NCI-H146 treated with DMSO at 0.1 percent for 48 hours (cell line): ENCODE results near the gene CLPSL2.
A peak's percentile ranks its signal among the peaks of the same experiment; 100 is the strongest.
"Not testable (repeated sequence)": the region's sequence is repeated elsewhere in the genome, so short reads cannot be mapped to it uniquely, and the experiment has no call there.

Experiments
- DNase-seq: peaks from one replicate; lab custom pipeline; 2025; ENCODE audit not compliant: unreplicated experiment; lab: John Stamatoyannopoulos, UW

Gene CLPSL2

GRCh38 chr6:35776364-35777215 lies at the start of gene CLPSL2:
Gene CLPSL2 (plus strand): TSS chr6:35776598. CDS start chr6:35776619, 21 bp downstream.
- DNase-seq: peak; percentile 39

GRCh38 chr6:35727231-35727934 lies 49.0 kb upstream of the CLPSL2 start:
- DNase-seq: peak; percentile 26

GRCh38 chr6:35727935-35728682 lies 48.3 kb upstream of the CLPSL2 start:
- DNase-seq: peak; percentile 57

- no peak for DNase-seq
These were observed 47.4 kb upstream of the CLPSL2 start for GRCh38 chr6:35728683-35729678.

- DNase-seq: no peak
These were observed 46.7 kb upstream of the CLPSL2 start for GRCh38 chr6:35729722-35730121.

GRCh38 chr6:35730745-35731413 lies 45.5 kb upstream of the CLPSL2 start:
- DNase-seq: no peak

- peak; percentile 73 for DNase-seq
These were observed 45.0 kb upstream of the CLPSL2 start for GRCh38 chr6:35731414-35731735.

- peak; percentile 43 for DNase-seq
These were observed 44.5 kb upstream of the CLPSL2 start for GRCh38 chr6:35731736-35732532.

- DNase-seq: no peak
These were observed 42.8 kb upstream of the CLPSL2 start for GRCh38 chr6:35733633-35734032.

- not testable (repeated sequence) for DNase-seq
These were observed 42.1 kb upstream of the CLPSL2 start for GRCh38 chr6:35734319-35734718.

- no peak for DNase-seq
These were observed 40.9 kb upstream of the CLPSL2 start for GRCh38 chr6:35735452-35735851.

- no peak for DNase-seq
These were observed 40.0 kb upstream of the CLPSL2 start for GRCh38 chr6:35736253-35736894.

GRCh38 chr6:35736982-35737412 lies 39.4 kb upstream of the CLPSL2 start, which contains the start of gene ARMC12:
Gene ARMC12 (plus strand): TSS chr6:35737032. CDS start chr6:35737109, 77 bp downstream.
- no peak for DNase-seq

- DNase-seq: peak; percentile 57
These were observed 38.8 kb upstream of the CLPSL2 start for GRCh38 chr6:35737413-35738211.

- DNase-seq: no peak
These were observed 36.5 kb upstream of the CLPSL2 start for GRCh38 chr6:35739645-35740524.

- no peak for DNase-seq
These were observed 33.6 kb upstream of the CLPSL2 start for GRCh38 chr6:35742842-35743241.

- DNase-seq: no peak
These were observed 30.9 kb upstream of the CLPSL2 start for GRCh38 chr6:35745509-35745908.
